Thymus (tissue), 11 donors: ENCODE measurements around the gene GPS1. TPM values are rescaled to one million over a fixed set of nuclear protein-coding genes. Genes with fewer than 3 reads are reported as not detected.

ENCODE experiments used
- DNase-seq, 9 donors: peaks; one replicate each; pipeline ENCODE4 v3.0.0-alpha.2; 2013; ENCODE audit warnings: low spot score in 9 of 9, low read depth in 6 of 9, missing footprints in 1 of 9
- H3K27ac ChIP-seq, 2 donors: one replicate each; pipeline ENCODE4 v1.5.1; 2013; ENCODE audit warnings: control low read depth in 1 of 2, low read depth in 1 of 2, low read length in 1 of 2, mild to moderate bottlenecking in 1 of 2, moderate library complexity in 1 of 2
- H3K27me3 ChIP-seq, 2 donors: one replicate each; pipeline ENCODE4 v1.5.1; 2013; ENCODE audit warnings: low read length in 1 of 2; ENCODE audit not compliant: control insufficient read depth in 2 of 2, insufficient read depth in 1 of 2
- H3K36me3 ChIP-seq, 2 donors: one replicate each; pipeline ENCODE4 v1.5.1; 2013; ENCODE audit warnings: low read length in 1 of 2, mild to moderate bottlenecking in 1 of 2, moderate library complexity in 1 of 2; ENCODE audit not compliant: control insufficient read depth in 2 of 2, insufficient read depth in 2 of 2
- H3K4me1 ChIP-seq, 2 donors: one replicate each; pipeline ENCODE4 v1.5.1; 2013; ENCODE audit warnings: low read length in 2 of 2; ENCODE audit not compliant: control insufficient read depth in 2 of 2, insufficient read depth in 2 of 2
- H3K4me3 ChIP-seq, 2 donors: one replicate each; pipeline ENCODE4 v1.5.1; 2013; ENCODE audit warnings: low read length in 2 of 2, control low read depth in 1 of 2, mild to moderate bottlenecking in 1 of 2
- H3K9me3 ChIP-seq, 2 donors: one replicate each; pipeline ENCODE4 v1.5.1; 2013; ENCODE audit warnings: low read length in 1 of 2, mild to moderate bottlenecking in 1 of 2; ENCODE audit not compliant: control insufficient read depth in 2 of 2, insufficient read depth in 1 of 2
- WGBS: extraction: QIAGEN DNeasy Blood & Tissue Kit; methylation state at CpG from one replicate; pipeline ENCODE4 v1.1.7; 2013; 5-methylcytosine and 5-hydroxymethylcytosine counted together
- polyA plus RNA-seq: library from polyadenylated mRNA; stranded (reverse); fragments of 200-250 nt; gene quantifications from one replicate; pipeline ENCODE4 v1.2.3, GENCODE V29; 2013
- total RNA-seq: library from RNA; stranded (reverse); fragments of 120-200 nt; gene quantifications from one replicate; pipeline ENCODE4 v1.2.4, GENCODE V29; 2013
- donor health status: healthy.

The GPS1 gene
- total and polyA plus RNA-seq, 2 donors, result 75.8 to 98.3 TPM

DNA sequence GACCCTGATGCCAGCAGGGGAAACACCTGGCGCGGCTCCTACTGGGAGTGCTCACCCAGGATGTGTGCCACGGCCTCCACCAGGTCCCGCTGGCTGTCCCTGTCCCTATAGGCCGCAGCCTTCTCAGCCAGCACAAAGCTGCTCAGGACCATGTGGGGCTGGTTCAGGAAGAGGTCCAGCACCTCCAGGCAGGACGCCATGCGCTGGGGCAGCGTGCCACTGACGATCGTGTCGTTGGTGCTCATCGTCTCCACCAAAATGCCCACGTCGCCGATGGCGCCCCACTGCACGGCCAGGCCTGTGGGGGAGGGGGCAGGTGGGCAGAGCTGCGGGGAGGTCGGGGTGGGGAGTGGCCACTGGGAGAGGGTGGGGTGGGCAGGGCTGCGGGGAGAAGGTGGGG lies 29.8 kb downstream of the GPS1 start:
- DNase-seq, result no peak
- Histone ChIP-seq H3K4me3 (no peak overlapping the region), H3K27ac (no peak overlapping the region), H3K4me1 (no peaks in the 10 kb centered on the region), H3K36me3 (peaks cover 80 to 88% of the 10 kb centered on the region in 2 donors), H3K27me3 (no peaks in the 10 kb centered on the region), H3K9me3 (no peaks in the 10 kb centered on the region)
- WGBS, result 99% methylated on average over 20 of the region's 20 CpGs

DNA sequence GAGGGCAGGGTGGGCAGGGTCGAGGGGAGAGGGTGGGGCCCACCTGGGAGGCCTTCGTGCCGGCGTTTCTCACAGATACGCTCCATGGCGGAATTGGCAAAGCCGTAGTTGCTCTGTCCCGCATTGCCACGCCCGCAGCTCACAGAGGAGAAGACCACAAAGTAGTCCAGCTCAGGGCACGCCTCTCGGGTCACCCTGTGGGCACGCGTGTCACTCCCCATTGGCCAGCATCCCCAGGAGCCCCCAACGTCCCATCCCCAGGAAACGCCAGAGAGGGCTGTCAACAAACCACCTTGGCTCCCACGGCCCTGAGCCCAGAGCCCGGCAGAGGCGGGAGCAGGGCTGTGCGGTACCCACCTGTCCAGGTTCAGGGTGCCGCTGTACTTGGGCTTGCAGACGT lies 30.3 kb downstream of the GPS1 start:
- Histone ChIP-seq H3K27me3 (no peaks in the 10 kb centered on the region), H3K4me3 (no peak overlapping the region), H3K36me3 (peaks cover 84 to 92% of the 10 kb centered on the region in 2 donors), H3K27ac (no peak overlapping the region), H3K4me1 (no peaks in the 10 kb centered on the region), H3K9me3 (no peaks in the 10 kb centered on the region)
- DNase-seq, result no peak
- WGBS, result 96% methylated on average over 22 of the region's 22 CpGs

DNA sequence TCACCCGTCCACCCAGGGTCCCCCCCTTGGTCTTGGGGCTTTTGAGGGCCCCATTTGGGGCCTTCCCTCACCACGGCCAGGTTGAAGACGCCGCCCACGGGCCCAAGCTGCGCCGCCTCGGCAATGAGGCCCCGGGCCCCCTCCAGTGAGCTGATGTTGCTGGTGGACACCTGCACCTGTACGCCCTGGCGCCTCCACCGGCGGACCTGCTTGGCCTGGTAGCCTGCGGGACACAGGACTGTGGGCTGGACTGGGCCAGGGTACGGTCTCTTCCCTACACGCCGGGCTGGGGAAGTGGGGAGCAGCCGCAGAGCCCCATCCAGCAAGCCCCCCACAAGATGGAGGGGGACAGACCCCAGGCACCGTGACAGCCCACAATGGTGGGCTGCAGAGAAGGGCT lies 30.8 kb downstream of the GPS1 start:
- WGBS, result 95% methylated on average over 19 of the region's 19 CpGs
- H3K36me3 ChIP-seq, result peaks cover 89 to 97% of the 10 kb centered on the region in 2 donors
- no peak overlapping the region for H3K4me3 ChIP-seq
- no peaks in the 10 kb centered on the region for H3K27me3 ChIP-seq
- H3K9me3 ChIP-seq, result no peaks in the 10 kb centered on the region
- DNase-seq, result no peak
- no peak overlapping the region for H3K27ac ChIP-seq
- H3K4me1 ChIP-seq, result no peaks in the 10 kb centered on the region

DNA sequence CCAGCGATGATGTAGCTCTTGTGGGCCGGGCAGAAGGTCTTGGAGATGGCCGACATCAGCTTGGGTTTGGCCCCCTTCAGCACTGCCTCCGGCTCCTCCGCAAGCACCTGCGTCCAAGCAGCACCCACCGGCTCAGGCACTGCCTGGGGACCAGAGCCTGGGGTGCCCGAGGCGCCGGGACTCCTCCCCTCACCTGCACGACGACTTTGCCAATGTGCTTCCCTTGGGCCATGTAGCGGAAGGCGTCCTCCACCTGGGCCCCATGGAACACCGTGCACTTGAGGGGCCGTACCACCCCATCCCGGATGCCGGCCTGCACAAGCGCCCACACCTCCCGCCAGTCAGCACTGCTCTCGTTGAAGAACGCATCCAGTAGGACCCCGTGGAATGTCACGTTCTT lies 31.3 kb downstream of the GPS1 start:
- peaks cover 94 to 99% of the 10 kb centered on the region in 2 donors for H3K36me3 ChIP-seq
- no peaks in the 10 kb centered on the region for H3K4me1 ChIP-seq
- no peaks in the 10 kb centered on the region for H3K27me3 ChIP-seq
- H3K27ac ChIP-seq, result no peak overlapping the region
- 98% methylated on average over 24 of the region's 24 CpGs for WGBS
- DNase-seq, result no peak
- no peaks in the 10 kb centered on the region for H3K9me3 ChIP-seq
- H3K4me3 ChIP-seq, result no peak overlapping the region

DNA sequence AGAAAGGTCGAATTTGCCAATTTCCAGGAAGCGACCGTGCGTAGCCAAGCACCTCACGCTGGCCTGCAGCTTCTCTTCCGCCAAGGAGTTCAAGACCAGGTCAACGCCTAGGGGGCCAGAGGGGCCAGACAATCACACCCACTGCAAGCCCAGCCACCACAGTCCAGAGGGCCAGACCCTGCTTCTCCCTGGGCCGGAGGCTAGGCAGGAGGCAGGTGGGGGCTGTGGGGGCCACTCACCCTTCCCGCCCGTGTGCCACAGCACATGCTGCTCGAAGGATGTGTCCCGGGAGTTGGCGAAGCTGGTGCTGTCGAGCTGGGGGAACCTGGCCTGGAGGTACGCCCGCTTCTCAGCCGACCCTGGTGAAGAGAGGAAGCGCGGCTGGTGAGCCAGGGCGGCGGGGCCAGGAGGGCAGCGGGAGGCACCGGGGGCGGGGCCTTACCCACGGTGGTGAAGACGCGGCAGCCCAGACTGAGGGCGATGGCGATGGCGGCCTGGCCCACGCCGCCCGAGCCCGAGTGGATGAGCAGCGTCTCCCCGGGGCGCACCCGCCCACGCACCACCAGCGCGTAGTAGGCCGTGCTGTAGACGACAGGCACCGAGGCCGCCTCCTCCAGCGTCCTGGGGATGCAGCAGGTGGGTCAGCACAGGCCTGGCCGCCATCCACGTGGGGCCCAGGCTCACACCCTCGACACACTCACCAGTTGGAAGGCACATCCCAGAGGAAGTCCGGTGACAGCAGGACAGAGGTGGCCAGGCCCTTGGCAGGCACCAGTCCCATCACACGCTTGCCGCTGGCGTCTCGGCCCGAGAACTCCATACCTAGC lies 32.0 kb downstream of the GPS1 start:
- no peaks in the 10 kb centered on the region for H3K4me1 ChIP-seq
- peaks cover 96 to 99% of the 10 kb centered on the region in 2 donors for H3K36me3 ChIP-seq
- no peak overlapping the region for H3K27ac ChIP-seq
- no peak for DNase-seq
- no peaks in the 10 kb centered on the region for H3K27me3 ChIP-seq
- WGBS, result 98% methylated on average over 55 of the region's 55 CpGs
- no peak overlapping the region for H3K4me3 ChIP-seq
- H3K9me3 ChIP-seq, result no peaks in the 10 kb centered on the region

DNA sequence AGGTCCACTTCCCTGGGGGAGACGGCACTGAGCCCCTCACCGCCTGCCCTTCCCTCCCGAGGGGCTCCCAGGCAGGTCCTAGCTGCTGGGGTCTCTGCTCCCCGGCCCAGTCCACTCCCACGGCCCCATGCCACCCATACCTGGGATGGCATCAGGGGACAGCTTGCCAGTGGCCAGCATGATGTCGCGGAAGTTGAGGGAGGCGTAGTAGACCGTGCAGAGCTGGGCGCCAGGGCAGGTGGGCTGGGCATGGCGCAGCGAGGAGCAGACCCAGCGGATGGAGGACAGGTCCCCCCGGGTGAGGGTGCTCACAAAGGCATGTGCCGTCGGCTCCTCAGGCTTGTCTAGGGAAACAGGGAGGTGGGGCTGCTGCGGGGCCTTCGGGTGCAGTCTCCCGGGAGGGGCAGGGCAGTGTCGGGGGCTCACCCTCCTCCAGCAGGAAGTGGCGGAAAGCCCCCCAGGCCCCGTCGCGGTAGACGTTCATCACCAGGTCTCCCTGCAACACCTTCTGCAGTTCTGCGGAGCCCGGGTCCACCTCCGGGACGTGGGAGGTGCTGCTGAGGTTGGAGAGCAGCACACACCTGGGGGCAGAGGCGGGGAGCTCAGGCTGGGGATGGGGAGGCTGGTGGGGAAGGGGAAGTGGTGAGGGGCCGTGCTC lies 32.8 kb downstream of the GPS1 start:
- peaks cover 97 to 100% of the 10 kb centered on the region in 2 donors for H3K36me3 ChIP-seq
- 97% methylated on average over 31 of the region's 31 CpGs for WGBS
- no peaks in the 10 kb centered on the region for H3K27me3 ChIP-seq
- no peak for DNase-seq
- H3K4me3 ChIP-seq, result no peak overlapping the region
- no peak overlapping the region for H3K27ac ChIP-seq
- no peaks in the 10 kb centered on the region for H3K4me1 ChIP-seq
- H3K9me3 ChIP-seq, result no peaks in the 10 kb centered on the region

DNA sequence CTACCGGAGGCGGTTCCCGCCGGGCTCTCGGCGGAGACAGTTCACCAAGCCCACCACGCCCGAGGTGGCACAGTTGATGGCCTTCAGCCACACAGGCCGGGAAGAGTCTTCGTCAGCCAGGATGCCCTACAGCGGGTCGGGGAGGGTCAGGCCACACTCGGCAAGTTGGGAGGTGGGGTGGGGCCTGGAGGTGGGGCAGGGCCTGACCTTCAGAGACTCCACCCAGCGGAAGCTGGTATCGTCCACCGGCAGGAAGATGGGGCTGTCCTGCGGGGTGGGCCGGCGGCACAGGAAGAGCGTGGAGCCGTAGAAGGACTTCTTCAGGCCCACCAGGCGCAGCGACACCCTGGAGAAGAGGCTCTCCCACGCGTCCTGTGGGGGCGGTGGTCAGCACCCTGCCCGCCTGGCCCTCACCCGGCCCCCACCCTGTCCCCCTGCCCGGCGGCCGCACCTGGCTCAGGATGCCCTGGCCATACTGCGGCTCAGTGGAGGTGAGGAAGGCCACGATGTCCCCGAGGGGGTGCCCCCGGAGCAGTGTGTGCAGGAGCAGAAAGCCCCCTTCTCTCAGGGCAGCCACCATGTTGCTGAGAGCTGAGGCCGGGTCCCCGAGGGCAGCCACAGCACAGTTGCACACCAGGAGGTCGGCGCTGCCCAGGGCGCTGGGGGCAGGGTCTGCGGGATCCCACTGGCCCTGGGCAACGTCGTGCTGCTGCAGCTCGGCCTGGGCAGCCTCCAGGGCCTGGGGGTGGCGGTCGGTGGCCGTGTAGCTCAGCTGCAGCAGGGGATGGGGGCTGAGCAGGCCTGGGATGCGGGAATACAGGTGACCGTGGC lies 33.5 kb downstream of the GPS1 start:
- peaks cover 96 to 100% of the 10 kb centered on the region in 2 donors for H3K36me3 ChIP-seq
- no peaks in the 10 kb centered on the region for H3K9me3 ChIP-seq
- H3K4me1 ChIP-seq, result no peaks in the 10 kb centered on the region
- no peak for DNase-seq
- no peaks in the 10 kb centered on the region for H3K27me3 ChIP-seq
- 97% methylated on average over 49 of the region's 49 CpGs for WGBS
- H3K27ac ChIP-seq, result no peak overlapping the region
- H3K4me3 ChIP-seq, result no peak overlapping the region

DNA sequence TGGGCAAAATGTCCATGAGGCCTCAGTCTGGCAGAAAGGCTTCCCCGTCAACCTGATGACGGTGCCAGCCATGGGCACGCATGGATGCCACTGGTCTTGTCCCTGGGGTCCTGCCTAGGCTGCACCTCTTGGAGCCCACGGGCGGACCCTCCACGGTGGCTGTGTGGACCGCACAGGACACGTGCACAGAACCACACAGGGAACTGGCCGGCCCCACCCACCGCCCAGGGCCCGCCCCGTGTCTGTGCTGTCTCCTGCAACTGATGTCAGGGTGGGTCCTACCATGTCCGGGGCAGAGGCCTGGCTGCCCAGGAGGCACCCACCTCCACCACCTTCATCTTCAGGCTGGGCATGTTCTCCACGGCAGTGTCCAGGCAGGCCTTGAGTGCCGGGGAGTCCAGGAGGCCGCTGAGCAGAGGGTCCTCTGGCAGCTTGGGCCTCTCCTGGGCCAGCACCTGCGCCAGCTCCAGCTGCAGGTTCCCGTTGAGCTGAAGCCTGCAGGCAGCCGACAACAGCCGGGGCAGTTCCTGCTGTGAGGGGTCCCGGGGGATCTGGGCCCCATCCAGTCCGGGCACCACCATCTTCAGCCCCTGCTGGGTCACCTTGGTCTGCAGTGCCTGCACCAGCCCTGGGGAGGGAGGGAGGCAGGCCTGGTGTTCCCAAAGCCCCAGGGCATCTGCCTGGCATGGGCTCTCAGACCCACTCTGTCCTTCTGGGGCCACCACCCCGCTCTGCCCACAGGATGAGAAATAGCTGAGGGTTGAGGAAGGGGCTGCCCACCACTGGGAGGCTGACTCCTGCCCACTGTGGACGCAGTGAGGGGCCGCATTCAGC lies 34.5 kb downstream of the GPS1 start:
- Histone ChIP-seq H3K9me3 (no peaks in the 10 kb centered on the region), H3K4me1 (no peaks in the 10 kb centered on the region), H3K27me3 (no peaks in the 10 kb centered on the region), H3K36me3 (peaks cover 96 to 100% of the 10 kb centered on the region in 2 donors), H3K27ac (no peak overlapping the region), H3K4me3 (no peak overlapping the region)
- no peak for DNase-seq
- WGBS, result 98% methylated on average over 25 of the region's 25 CpGs
